NCI-H345 treated with DMSO at 0.1 percent for 48 hours (cell line): ENCODE measurements around the gene LANCL1.
A peak's percentile ranks its signal among the peaks of the same experiment; 100 is the strongest.
"Not testable (repeated sequence)": the region's sequence is repeated elsewhere in the genome, so short reads cannot be mapped to it uniquely, and the experiment has no call there.

ENCODE experiments used
- DNase-seq: peaks from one replicate; lab custom pipeline; 2025; ENCODE audit not compliant: unreplicated experiment; lab: John Stamatoyannopoulos, UW

The LANCL1 gene

DNA sequence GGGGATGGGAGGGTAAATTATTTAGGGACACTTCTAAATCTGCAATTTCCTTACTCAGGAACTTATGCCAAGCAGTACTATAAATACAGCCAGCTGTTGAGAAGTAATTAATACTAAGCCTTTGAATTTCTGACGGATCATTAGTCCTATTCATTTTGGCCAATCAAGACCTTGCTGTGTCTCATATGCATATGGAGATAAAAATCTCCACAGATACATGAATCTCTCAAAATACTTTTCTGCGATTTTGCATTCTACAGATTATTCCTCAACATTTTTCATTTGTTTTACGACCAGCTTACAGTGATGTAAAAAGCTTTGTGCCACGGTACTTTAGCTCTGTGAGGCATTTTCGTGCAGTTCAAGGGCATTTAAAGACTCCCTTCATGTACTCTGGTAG is 16.7 kb downstream of the LANCL1 start:
- DNase-seq = no peak

DNA sequence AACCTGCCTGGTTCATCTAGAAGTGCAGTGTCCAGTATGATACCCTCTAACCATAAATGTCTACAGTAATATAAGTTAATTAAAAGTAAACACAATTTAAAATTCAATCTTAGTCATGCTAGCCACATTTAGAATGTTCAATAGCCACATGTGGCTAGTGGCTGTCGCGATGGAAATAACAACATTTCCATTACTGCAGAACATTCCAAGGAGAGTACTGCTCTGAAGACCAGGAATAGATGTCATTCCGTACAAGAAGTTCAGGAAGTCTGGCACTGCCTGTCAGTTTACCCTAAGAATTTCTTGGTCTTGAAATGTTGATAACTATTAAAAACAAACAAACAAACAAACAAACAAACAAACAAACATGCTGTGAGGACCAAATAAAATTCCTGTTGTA is 17.2 kb downstream of the LANCL1 start:
- DNase-seq = no peak

DNA sequence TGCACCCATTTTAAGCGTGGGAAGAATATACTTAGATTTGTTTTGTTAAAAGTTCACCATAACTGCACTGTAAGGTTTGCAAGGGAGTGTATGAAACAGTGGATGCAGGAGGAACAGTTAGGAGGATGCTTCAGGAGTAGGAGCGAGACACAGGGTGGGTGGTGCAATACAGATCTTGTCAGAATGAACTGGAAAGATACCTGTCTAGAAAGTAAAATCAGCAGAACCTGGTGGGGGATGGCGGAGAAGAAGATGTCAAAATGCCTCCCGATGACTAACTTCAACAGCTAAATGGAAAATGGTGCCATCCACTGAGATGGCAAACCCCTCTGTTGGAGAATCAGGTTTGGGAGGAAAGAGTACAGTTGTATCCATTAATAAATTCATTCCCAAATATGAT is 18.2 kb downstream of the LANCL1 start:
- DNase-seq = no peak

DNA sequence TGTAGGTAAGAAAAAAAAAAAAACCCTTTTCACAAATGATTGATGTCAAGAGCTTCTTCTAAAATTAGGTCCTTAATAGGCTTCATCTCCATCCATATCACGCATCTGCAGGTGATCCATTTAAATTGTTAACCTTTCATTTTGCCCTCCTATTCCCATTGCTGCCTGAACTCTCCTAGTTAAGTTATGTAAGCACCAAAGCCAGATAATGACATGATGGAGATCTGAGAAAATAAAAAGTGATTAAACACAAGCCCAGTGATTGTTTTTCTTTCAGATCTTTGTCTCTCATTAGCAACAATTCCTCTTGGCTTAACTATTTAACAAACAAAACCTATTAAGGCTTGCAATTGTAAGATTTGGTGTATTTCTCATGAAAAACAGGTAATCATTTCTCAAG is 20.0 kb downstream of the LANCL1 start:
- DNase-seq = no peak

DNA sequence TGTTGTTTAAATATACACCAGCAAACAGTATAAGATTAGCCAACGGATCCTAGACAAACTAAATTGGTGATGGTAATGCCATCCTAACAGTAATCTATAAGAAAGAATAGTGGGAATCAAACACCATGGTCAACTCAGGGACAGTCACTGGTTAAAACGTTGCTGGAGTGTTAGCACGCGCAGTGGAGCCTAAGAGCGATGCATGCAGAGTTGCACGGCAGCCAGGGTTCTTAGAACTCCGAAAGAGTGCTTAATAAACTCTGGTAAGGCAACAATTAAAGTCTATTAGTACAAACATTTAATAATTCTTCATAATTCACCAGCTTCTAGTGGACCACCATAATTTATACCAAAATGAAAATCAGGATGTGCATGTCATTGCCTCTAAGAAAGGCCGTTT is 22.2 kb downstream of the LANCL1 start:
- DNase-seq = no peak

DNA sequence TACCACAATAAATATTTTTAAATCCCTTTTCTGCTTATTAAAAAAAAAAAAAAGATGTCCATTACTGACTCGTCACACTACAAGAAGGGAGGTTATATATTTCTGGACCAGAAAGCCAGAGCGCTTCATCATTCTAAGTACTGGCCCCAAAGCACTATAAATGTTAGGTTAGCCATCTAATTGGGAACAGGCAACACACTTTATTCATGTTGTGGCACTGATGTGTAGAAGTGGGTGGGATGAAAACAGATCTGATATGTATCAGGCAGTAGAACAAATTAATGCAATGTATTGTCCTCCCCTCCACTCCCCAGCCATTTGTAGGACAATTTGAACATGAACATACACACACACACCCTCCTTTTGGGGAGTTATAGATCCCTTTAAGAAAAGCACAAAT is 24.4 kb downstream of the LANCL1 start:
- DNase-seq = no peak

DNA sequence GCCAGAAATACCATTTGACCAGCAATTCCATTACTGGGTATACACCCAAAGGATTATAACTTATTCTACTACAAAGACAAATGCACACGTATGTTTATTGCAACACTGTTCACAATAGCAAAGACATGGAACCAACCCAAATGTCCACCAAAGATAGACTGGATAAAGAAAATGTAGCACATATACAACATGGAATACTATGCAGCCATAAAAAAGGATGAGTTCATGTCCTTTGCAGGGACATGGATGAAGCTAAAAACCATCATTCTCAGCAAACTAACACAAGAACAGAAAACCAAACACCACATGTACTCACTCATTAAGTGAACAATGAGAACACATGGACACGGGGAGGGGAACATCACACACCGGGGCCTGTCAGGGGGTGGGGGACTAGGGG is 25.6 kb downstream of the LANCL1 start:
- not testable (repeated sequence) for DNase-seq

DNA sequence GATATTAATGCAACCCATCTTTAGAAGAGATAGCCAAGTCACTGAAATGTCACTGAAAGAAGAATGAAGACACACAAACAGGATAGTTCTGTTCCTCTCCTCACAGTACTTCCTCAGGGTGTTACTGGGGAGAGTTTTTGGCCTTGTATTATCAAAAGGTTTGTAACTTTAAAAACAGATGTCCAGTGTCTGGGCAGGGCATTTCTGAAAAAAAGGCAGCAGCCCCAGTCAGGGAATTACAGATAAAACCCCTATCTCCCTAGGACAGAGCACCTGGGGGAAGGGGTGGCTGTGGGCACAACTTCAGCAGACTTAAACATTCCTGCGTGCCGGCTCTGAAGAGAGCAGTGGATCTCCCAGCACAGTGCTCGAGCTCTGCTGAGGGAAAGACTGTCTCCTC is 30.8 kb downstream of the LANCL1 start:
- DNase-seq = no peak

DNA sequence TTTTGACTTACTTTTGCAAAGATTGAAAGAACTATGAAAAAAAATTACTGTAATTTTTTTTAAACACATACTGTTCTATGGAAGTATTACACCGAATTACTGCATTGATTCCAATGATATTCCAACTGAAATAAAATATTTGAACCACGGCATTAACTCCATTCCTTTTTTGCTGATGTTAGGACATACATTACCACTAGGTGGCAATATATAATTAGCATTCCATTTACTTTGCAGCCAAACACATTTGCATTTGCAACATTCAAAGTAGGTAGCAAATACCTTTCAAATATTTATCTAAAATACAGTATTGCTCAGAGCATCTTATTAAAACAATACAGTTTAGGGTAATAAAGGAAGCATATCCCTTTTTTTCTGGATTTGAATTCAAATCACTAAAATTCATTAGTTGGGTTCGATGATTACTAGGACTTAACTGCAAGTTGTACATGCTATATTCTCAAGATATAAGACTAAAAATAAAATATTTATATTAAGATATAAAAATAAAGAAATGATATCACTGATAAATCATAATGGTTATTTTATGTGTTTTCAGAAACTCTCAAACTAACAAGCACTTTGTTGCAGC is 31.3 kb downstream of the LANCL1 start:
- peak; percentile 14 for DNase-seq

DNA sequence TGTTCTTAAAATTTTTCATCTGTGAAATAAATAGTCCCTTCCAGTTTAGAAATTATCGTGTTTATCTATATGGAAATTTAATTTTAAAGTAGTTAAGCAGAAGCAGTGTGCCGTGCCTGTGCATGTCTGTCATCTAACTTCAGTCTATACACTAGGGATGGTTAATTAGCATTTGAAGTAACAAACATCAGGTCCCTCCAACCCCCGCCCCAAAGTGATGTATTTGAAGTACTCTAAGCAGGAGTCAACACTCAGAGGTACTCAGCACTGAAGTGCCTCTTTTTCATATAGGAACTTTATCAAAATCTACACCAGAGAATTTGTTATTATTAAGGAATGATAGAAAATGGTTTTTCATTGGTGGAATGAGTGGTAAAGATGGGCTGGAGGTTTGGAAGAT is 33.0 kb downstream of the LANCL1 start:
- peak; percentile 77 for DNase-seq

DNA sequence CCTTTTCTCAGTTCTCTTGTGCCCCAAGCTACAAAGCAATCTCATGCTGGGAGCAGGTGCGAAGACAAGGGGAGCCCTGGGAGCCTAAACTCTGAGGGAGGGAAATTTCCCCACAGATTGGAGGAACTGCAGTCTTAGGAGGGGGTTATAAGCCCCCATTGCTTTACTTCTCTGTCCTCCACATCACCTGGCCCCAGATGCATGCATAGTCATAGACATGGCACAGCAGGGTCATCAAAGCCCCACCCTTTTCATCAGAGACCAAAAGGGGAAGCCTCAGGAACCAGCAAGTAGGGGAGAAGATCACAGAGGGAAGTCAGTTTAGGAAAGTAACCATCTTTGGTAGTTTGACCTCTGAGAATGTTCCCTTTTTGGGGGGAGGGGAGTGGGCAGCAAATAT is 33.7 kb downstream of the LANCL1 start:
- DNase-seq = no peak

DNA sequence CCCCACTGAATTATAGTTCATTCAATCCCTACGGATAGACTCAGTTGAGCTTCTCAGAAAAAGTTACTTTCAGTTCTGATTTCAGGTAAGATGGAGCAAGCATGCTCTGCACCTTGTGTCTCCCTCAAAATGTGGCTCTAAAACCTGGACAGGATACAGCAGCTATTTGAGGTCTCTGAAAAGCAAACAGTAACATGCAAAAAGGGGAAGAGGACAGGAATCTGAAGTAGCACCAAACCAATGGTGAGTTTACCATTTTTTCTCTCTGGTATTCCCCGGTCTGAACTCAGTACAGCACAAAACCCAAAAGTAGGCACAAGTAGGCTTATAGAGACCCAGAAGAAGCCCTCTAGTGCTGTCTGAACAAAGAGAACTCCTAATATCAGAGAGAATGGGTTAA is 34.1 kb downstream of the LANCL1 start:
- DNase-seq = no peak

DNA sequence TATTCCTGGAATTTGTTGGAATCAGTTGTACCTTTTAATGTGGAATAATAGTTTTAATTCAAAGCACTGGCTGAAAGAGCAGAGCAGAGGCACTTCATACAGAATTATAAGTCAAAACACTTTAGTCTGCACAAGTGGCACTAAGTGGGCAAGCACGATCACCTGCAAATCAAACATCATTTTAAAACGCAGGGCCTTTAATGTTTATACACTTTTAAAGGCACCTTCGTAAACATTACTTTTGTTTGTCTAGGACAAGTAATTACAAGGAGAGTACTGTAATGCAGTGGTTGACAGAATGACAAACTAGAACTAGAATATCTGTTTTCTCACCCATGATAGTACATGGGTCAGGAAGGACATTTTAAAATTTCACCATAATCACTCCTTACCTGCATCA is 36.4 kb downstream of the LANCL1 start:
- peak; percentile 71 for DNase-seq

DNA sequence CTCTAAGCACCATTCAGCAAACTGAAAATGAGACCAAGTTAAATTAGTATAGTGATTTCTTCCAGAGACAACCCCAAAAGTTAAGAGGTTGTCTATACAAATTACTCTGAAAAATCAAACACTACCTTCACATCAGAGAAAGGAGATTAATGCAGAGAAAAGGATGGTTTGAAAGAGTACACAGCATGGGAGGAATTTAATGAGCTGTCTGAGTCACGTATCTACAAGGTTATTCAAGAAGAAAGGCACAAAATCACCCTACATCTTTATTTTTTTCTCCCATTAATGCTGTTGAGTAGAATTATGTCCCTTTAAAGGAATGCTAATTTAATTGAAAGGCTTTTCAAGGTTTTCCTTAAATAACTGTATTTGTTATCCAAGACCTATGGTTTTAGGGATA is 41.1 kb downstream of the LANCL1 start:
- DNase-seq = no peak

DNA sequence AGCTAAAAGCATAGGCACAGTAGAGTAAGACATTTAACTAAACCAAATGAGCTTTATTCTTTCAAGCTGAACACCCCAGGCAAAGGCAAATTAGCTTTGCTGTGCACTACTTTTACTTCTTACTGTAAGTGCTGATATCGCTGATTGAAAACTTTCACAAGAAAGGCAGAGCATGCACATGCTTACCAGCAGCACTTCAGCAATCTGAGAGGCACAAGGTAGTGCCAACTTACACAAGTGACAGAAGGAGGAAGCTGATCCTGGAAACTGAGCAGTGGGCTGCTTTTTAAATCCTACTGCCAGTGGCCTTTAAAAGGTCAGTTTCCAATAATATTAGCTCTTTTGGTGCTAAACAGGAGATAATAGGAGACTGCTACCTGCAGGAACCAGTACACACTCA is 43.9 kb downstream of the LANCL1 start:
- DNase-seq = no peak

DNA sequence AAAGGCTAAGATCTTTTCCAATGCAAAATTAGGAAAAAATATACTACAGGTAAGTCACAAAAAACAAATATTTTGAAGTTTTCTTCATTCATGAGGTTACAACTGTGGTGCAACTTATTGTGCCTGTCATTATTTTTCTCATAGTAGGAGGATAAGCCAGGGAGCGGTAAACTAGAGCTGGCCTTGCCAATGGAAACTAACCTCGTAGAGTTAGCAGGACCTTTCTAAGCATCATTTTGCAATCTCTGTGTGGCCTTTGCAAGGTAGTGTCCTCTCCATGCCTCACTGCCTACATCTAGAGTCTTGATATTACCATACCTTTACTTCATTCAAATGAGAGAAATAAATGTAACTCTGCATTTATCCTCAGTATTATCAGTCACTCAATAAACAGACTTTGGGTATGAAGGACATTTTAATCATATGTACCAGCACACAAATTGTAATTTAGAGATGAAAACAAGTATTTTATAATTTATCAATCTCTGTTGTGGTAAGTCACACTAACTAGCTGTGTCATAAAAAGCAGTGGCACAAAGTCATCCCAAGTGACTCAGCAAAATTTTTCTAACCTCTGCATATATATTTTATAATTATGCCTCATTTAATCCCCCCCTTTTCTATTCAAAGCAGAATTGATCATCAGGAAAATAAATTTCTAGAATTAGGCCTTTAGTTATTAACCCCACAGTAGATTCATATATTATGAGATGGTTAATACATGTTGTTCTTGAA is 47.0 kb downstream of the LANCL1 start:
- no peak for DNase-seq

DNA sequence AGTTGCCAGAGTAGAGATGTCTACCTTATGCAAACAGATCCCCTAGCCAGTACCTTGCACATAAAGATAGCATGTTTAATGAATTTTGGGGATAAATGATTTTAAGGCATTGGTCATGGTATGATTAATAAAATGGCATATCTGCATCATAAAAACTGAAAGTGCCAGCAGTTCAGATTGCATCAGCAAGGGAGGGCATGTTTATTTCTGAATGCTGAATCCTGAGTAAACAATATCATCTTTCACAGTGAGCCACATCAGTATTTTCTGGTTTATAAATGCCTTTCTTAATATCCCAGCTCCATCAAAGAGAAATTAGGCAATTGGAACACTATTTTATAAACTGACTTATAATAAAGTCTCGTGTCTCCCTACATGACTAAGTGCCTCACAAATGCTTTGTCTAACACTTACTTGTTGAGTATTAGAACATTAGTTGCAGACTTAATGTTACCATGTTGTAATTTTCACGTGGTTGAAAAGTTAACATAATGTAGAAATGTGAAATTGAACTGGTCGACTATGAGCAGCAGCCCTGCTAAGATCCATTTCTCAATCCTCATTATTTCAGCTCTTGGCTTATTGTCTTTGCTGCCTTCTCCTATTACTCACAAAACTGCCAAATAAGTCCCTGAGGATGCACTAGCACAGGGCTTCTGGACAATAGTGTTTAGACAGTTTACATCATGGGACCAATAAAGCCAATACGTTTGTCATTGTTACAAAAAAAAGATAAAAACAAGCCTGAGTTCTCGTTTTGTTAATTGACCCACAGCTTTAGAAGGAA is 48.0 kb downstream of the LANCL1 start:
- no peak for DNase-seq

DNA sequence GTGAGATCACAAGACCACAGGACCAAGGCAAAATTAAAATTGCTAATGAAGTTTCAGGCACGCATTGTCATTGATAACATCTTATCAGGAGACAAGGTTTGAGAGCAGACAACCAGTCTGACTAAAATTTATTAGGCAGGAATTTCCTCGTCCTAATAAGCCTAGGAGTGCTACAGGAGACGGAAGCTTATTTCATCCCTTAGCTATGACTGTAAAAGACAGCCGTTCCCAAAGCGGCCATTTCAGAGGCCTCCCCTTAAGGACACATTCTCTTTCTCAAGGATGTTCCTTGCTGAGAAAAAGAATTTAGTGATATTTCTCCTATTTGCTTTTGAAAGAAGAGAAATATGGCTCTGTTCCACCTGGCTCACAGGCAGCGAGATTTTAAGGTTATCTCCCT is 49.2 kb downstream of the LANCL1 start:
- DNase-seq = not testable (repeated sequence)

DNA sequence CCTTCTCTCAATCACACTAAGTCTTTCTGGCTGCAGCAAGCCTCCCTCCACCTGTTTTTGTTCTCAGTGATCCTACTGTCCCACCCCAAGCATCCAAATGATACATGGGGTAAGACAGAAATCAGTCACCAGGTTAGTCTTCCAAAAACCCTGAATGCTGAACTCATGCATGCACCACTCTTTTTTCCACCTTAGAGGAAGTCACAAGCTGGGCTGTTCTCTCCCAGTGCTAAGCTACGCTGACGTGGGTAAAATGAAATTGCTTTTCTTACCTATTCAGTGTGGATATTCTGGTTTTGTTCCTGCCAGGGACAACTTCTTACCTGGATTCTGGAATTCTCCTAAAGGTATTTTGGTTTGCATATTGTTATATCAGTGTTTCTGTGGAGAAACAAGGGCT is 54.2 kb downstream of the LANCL1 start:
- no peak for DNase-seq

DNA sequence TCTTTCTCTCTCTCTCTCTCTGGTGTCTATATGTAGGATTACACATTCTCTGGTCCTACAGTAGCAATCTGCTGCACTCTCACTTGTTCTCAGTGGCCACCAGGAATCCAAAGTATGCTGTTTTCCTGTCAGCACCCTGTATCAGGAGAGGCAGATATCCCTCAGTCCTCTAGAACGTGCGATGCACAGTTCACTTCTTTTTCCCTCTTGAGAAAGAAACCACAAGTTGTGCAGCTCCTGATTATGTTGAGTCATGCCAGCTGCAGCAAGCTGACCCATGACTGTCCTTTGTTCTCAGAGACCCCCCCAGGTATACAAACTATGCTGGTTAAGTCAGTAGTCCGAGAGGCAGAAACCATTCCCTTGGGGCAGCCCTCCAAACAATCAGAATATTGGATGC is 54.6 kb downstream of the LANCL1 start:
- DNase-seq = no peak

DNA sequence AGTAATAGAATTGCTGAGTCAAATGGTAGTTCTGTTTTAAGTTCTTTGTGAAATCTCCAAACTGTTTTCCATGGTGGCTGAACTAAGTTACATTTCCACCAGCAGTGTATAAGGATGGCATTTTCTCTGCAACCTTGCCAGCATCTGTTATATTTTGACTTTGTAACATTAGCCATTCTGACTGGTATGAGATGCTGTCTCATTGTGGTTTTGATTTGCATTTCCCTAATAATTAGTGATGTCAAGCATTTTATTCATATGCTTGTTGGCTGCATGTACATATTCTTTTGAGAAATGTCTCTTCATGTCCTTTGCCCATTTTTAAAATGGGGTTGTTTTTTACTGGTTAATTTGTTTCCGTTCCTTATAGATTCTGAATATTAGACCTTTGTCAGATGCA is 63.9 kb downstream of the LANCL1 start:
- DNase-seq = no peak

DNA sequence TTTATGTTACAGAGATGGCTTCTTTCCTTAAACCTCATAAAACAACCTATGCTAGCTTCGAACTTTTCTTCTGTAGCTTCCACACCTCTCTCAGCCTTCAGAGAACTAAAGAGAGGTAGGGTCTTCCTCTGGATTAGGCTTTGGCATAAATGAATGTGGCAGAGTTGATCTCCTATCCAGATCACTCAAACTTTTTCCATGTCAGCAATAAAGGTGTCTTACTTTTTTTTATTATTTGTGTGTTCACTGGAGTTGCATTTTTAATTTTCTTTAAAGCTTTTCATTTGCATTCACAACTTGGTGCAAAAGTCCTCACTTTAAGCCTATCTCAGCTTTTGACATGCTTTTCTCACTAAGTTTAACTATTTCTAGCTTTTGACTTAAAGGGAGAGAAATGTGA is 66.0 kb downstream of the LANCL1 start:
- no peak for DNase-seq
